CD4-positive, alpha-beta T cell treated with Interleukin-1 beta for 1 hour (primary cell): ENCODE data around the gene ZNF804A.

Experiments
- DNase-seq, 2 donors: peaks; one replicate each; pipeline ENCODE4 v3.0.0-alpha.2; 2020 to 2022

Gene ZNF804A

DNA sequence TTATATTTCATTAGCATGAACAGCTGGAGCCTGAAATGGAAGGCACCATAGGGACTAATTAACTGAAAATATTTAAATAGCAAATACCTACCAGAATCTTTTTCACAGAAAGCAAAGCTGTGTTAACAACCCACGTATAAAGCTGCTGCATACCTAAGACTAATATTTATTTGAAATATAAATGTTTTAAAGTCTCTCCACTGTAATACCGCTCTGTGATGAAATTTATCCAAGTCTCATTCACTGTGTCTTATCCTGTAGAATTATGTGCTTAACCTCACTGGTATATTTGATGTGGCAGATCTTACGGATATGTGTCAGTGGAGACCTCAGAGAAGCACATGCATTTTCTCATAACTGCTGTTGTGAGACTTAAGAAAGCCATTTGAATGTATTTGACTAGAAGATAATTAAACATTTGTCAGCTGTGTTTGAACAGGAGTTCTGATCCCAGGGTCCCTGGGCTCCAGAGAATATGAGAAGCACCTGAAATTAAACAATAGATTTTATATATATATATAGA lies 373.3 kb downstream of the ZNF804A start:
- DNase-seq, result no peak
